BE2C (cell line): ENCODE data around the gene PLA2G4D.

Experiments used
- DNase-seq: peaks from one replicate; pipeline ENCODE4 v3.0.0-alpha.2; 2020
- H3K27me3 ChIP-seq: fragments of 250-450 bp; sonication (Bioruptor Pico); 2 replicates; pipeline ENCODE4 v1.5.1; 2020; ENCODE audit warnings: mild to moderate bottlenecking
- H3K36me3 ChIP-seq: fragments of 250-450 bp; sonication (Bioruptor Pico); 2 replicates; pipeline ENCODE4 v1.5.1; 2020; ENCODE audit warnings: mild to moderate bottlenecking
- H3K4me1 ChIP-seq: fragments of 250-450 bp; sonication (Bioruptor Pico); 2 replicates; pipeline ENCODE4 v1.5.1; 2020
- H3K4me3 ChIP-seq: 2 replicates; pipeline ENCODE4 v1.5.1; 2011; ENCODE audit warnings: low read depth, low read length
- H3K9me3 ChIP-seq: fragments of 250-450 bp; sonication (Bioruptor Pico); 2 replicates; pipeline ENCODE4 v1.5.1; 2020
- CTCF ChIP-seq: IDR thresholded peaks from 2 replicates; pipeline ENCODE4 v1.5.1; 2012; ENCODE audit warnings: mild to moderate bottlenecking, low read depth, low read length

The PLA2G4D gene

GRCh38 chr15:42064271-42064670 is 30.1 kb downstream of the PLA2G4D start:
- no peaks in the 10 kb centered on the region for H3K27me3 ChIP-seq
- H3K4me3 ChIP-seq, result no peak overlapping the region
- no peaks in the 10 kb centered on the region for H3K36me3 ChIP-seq
- H3K4me1 ChIP-seq, result no peaks in the 10 kb centered on the region; the same call in 1 of the 2 replicates
- no peak for DNase-seq
- TF ChIP-seq CTCF, result no peak
- no peaks in the 10 kb centered on the region for H3K9me3 ChIP-seq

- no peak overlapping the region for H3K4me3 ChIP-seq
- no peak for TF ChIP-seq CTCF
- DNase-seq, result no peak
- H3K4me1 ChIP-seq, result no peaks in the 10 kb centered on the region; the same call in 1 of the 2 replicates
- no peaks in the 10 kb centered on the region for H3K36me3 ChIP-seq
- H3K9me3 ChIP-seq, result no peaks in the 10 kb centered on the region
- no peaks in the 10 kb centered on the region for H3K27me3 ChIP-seq
Observed at GRCh38 chr15:42063122-42063848, 31.1 kb downstream of the PLA2G4D start.

GRCh38 chr15:42062284-42062806 is 32.0 kb downstream of the PLA2G4D start:
- DNase-seq, result no peak
- H3K4me1 ChIP-seq, result no peaks in the 10 kb centered on the region; the same call in 1 of the 2 replicates
- no peaks in the 10 kb centered on the region for H3K36me3 ChIP-seq
- H3K27me3 ChIP-seq, result peaks cover 5% of the 10 kb centered on the region; the same call in 1 of the 2 replicates
- no peak overlapping the region for H3K4me3 ChIP-seq
- no peaks in the 10 kb centered on the region for H3K9me3 ChIP-seq
- TF ChIP-seq CTCF, result no peak

- Histone ChIP-seq H3K4me1 (no peaks in the 10 kb centered on the region; the same call in 1 of the 2 replicates), H3K9me3 (no peaks in the 10 kb centered on the region)
- DNase-seq, result no peak
Observed at GRCh38 chr15:42060797-42061196, 33.6 kb downstream of the PLA2G4D start.

GRCh38 chr15:42060477-42060763 is 33.9 kb downstream of the PLA2G4D start:
- Histone ChIP-seq H3K36me3 (no peaks in the 10 kb centered on the region), H3K27me3 (peaks cover 5% of the 10 kb centered on the region; the same call in 1 of the 2 replicates), H3K4me1 (no peaks in the 10 kb centered on the region; the same call in 1 of the 2 replicates), H3K4me3 (no peak overlapping the region), H3K9me3 (no peaks in the 10 kb centered on the region)
- no peak for DNase-seq
- no peak for TF ChIP-seq CTCF

More at GRCh38 chr15:42060797-42061196, 33.6 kb downstream of the PLA2G4D start:
- no peak for TF ChIP-seq CTCF
- no peaks in the 10 kb centered on the region for H3K36me3 ChIP-seq
- H3K27me3 ChIP-seq, result peaks cover 5% of the 10 kb centered on the region; the same call in 1 of the 2 replicates
- H3K4me3 ChIP-seq, result no peak overlapping the region
